GM18519 (cell line): ENCODE results near the gene ERBB3.

Experiments used
- ATAC-seq: cut with Tn5 transposase; IDR thresholded peaks from one replicate; pipeline ENCODE4 v1.9.1; 2021; ENCODE audit warnings: mild to moderate bottlenecking, moderate library complexity; ENCODE audit not compliant: unreplicated experiment, low FRiP score

The ERBB3 gene

DNA sequence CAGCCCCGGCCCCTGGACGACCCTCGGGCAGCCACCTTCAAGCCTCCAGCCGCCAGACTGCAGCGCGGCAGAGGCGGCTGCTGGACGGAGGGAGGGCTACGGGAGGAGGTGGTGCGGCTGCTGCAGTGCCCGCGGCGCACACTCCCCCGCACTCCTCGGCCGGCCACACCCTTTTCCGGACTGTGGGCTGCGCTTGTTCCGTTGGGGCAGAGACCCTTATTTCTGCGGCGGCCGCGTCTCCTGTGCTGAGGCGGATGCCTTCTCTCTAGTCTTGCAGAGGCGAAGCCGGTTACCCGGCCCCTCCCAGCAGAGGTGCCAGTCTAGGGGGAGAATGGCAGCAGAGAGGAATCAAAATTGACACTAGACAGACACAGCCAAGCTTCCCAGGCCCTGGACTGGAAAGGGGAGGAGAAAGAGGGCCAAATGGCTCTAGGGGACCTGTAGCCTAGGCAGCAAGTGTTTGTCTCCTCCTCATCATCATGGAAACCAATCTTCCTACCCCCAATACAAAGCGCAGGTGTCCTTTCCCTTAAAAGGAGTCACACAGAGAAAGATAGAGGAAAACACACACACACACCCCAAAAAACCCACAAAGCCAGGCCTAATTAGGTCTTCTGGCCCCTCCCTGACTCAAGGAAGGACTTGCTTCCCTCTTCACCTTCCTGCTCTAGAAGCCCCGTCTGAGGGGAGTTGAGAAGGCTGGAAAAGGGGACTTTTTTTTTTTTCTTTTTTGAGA lies 49.4 kb downstream of the ERBB3 start:
- ATAC-seq, result no peak

DNA sequence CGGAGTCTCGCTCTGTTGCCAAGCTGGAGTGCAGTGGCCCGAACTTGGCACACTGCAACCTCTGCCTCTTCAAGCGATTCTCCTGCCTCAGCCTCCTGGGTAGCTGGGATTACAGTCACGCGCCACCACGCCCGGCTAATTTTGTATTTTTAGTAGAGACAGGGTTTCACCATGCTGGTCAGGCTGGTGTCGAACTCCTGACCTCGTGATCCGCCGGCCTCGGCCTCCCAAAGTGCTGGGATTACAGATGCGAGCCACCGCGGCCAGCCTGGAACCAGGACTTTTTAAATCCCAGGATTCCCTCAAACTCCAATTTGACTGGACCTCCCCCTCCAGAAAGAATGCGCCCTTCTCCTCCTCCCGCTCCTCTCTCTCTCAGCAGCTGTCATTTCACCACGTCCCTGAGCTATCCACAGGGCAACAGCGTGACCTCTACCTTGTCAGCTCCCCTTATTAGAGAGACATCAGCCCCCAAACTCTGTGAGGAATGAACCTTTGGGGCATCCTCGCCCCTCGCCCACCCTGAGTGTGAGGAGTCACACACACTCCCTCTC lies 50.1 kb downstream of the ERBB3 start:
- no peak for ATAC-seq

DNA sequence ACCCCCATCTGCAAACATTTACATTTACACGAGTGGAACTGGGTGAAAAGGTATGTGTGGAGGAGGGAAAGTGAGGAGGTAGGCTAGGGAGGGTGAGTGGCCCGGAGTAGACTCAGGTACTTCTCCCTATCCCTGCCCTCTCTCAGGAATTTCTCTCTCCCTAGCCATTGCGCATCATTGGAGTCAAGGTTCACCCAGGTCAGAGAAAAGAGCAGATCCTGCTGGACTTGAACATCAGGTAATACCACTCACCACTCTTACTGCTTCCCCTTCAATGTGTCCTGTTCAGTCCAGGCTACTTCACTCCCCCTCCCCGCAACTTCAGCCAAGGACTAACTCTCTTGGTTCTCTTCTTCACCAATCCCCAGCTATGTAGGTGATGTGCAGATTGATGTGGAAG lies 50.9 kb downstream of the ERBB3 start:
- ATAC-seq, result no peak

DNA sequence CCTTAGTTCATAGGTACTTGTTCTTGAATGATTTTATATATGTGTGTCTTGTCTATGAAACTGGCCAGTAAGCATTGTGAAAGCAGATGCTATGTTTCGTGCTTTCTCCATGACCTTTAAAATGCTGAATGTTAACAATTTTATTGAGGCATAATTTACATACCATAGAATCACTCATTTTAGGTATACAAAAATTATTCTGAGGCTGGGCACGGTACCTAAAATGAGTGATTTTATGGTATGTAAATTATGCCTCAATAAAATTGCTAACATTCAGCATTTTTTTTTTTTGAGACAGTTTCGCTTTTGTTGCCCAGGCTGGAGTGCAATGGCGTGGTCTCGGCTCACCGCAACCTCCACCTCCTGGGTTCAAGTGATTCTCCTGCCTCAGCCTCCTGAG lies 54.9 kb downstream of the ERBB3 start:
- ATAC-seq, result no peak

DNA sequence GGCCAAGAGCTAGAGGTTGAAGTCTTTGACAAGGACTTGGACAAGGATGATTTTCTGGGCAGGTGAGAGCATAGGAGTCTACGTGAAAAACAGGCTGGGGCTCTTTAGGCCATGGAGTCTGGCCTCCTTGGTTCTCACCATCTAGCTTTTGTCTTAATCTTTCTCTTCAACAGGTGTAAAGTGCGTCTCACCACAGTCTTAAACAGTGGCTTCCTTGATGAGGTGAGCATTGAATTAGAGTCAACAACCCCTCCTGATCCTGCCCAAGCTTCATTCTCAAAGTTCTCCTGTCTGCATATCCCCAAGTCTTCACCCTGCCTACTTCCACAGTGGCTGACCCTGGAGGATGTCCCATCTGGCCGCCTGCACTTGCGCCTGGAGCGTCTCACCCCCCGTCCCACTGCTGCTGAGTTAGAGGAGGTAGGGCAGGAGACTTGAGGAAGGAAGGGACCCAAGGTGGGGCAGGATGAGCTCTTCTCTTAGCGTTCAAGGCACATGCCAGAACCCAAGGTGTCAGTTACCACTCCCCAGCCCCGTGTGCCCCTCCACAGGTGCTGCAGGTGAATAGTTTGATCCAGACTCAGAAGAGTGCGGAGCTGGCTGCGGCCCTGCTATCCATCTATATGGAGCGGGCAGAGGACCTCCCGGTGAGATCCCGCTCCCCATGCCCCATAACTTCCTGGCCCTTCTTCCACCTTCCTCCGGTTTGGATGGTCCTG lies 58.0 kb downstream of the ERBB3 start:
- ATAC-seq, result no peak

DNA sequence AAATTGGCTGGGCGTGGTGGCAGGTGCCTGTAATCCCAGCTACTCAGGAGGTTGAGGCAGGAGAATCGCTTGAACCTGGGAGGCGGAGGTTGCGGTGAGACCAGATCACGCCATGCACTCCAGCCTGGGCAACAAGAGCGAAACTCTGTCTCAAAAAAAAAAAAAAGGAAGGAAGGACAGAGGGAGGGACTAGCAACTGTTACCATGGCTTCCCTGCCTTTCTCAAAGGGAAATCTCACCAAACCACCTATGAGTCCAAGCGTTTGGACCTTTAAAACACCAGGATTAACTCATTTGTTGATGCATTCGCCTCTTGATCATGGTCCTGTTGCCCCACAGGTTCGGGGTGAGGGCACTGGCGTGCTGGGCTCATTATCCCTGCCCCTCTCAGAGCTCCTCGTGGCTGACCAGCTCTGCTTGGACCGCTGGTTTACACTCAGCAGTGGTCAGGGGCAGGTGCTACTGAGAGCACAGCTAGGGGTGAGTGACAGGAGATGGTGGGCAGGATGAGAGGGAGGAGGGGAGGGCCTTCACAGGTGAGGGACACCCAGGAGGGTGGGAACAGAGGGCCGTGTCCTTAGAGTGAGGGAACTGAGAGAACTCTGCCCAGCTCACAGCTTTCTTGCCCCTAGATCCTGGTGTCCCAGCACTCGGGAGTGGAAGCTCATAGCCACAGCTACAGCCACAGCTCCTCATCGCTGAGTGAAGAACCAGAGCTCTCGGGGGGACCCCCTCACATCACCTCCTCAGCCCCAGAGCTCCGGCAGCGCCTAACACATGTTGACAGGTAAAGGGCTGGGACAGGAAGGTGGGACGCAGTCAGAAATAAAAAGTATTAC lies 62.2 kb downstream of the ERBB3 start:
- no peak for ATAC-seq

DNA sequence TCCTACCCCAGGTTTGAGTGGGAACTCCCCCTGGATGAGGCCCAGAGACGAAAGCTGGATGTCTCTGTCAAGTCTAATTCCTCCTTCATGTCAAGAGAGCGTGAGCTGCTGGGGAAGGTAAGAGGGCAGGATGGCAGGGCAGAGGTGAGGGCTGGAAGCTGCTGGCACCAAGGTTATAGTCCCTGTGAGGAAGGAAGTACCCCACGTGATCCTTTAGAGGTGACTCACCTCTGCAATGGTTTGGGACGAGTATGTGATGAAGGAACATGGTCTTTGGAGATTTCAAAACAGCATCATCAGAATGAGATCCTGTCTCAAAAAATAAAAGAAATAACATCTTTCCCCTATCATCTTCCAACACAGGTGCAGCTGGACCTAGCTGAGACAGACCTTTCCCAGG lies 63.3 kb downstream of the ERBB3 start:
- ATAC-seq, result no peak

DNA sequence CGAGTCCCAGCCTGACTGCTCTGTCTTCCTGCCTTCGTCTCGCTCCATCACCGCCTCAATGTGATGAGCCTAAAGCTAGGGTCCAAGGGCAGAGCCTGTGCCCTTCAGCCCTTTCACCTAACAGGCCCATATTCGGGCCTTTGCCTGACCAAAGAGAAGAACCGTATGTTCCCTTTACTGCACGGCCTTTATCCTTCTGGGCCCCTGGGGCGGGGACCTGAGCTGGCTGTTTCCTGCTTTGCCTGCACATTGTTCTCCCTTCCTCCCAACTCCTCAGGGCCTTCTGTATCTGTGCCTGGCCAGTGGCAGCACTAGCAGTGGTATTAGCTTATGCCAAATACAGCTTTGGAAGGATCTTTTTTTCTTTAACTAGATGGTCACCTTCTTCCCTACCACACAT lies 63.9 kb downstream of the ERBB3 start:
- ATAC-seq, result no peak

DNA sequence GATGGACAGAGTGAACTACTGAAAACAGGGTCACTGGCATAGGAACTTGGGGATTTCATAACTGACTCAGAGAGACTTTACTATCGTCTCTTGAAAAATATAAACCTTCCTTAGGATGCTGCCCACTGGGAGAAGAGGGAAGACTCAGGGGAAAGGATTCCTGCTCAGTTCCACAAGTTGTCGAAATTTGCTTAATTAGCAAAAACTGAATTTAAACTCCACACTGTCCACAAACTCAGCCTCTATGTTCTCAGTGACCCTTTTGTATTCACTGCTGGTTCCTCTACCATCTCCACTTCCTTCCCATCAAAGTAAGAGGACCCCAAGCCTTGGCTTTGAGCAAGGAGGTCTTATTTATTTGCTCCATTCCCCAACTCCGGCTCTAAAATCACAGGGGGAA lies 65.3 kb downstream of the ERBB3 start:
- ATAC-seq, result no peak

DNA sequence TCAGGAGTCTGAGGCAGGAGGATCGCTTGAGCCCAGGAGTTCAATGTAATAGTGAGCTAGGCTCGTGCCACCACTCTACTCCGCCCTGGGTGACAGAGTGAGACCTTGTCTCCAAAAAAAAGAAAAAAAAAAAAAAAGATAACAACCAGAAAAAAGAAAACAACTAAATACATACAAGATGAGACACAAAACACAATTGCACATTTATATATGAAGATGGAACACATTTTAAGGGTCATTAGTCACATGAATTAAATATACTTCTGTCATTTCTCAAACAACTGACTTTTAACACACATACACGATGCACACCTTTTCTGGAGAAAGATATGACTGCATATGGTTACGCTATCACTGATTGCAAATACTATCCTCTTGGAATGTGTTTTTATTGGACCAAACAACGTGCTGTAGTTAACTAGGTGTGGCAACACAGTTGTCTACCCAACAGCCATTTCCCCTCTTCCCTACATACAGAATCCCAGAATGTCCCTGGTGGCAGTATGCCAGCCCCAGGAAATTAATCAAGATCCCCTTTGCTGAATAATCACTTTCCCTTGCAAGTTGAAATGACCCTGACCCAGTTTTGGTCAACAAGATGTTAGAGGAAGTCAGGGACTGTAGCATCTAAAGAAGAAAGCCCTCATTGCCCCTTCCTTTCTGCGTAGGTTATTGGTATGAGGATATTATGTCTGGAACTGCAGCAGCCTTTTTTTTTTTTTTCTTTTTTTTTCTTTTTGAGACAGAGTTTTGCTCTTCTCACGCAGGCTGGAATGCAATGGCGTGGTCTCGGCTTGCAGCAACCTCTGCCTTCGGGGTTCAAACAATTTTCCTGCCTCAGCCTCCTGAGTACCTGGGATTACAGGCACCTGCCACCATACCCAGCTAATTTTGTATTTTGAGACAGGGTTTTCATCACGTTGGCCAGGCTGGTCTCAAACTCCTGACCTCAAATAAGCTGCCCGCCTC lies 66.8 kb downstream of the ERBB3 start:
- ATAC-seq, result no peak

DNA sequence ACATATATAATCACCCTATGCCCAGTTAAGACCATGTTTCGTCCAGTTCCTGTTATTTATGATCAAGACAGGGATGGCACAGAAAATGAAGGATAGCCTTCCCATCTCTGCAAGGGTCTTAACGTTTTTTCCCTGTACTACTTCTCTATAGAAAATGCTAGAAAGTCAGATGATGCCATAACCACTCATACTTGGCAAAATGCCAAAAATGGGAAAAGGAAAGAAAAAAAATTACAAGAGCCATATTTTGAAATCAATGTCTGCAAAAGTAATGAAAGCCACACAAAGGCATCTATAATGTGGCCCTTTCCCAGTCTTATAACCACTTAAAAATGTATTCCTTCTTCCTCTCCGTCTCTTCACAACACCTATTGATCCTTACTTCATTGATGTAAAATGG lies 70.6 kb downstream of the ERBB3 start:
- no peak for ATAC-seq

DNA sequence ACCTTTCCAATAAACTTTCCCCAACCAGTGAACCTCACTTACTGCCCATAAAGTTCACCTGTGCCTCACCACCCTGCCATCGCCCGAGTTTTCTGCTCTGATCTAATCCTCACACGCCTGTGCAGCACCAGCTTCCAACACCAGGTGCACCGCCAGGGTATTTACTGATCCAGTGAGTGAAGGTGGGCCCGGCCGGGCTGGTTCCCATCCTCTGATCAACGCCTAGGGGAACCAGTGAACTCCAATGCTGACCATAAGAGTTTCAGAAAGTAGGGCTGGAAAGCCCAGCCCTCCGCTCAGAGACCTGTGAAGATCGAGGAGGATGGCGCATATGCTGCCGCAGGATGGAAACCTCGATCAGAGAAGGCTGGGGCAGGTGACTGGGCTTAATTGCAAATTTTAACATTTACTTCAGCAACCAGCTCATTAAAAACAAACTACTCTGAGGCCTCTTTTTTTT lies 71.7 kb downstream of the ERBB3 start:
- ATAC-seq, result peak; percentile 35

DNA sequence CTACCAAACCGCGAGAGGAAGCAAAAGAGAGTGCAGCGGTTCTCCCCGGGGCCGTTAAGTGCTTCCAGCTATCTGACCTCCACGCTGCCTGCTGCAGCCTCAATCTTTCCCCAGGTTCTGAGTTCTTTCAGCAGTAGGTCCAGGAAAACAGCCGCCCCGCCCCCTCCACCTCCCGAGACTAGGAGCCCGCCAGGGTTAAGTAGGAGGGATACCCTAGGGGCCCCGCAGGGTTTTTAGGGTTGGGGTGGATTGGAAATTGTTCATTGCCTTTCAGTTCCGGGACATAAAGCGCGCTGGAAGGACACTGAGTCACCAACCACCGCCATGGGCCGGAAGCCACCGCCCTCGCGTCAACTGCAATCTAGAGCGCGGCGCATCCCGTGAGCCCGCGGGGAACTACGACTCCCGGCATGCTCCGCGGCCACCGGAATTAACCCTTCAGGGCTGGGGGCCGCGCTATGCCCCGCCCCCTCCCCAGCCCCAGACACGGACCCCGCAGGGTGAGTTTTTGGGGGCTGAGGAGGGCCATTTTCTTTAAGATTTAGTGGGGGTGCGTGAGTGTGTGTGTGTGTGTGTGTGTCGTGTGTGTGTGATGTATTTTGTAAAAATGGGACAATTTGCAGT lies 72.3 kb downstream of the ERBB3 start, which contains the start of gene MYL6B:
Gene MYL6B (plus strand): TSS at position 456 of the 624 bp plus-strand sequence. CDS start 1,332 bp downstream, outside the sequence.
- peak; percentile 69 for ATAC-seq
